GM19467 (cell line): ENCODE data around the gene DLX6.
"Not testable (repeated sequence)": the region's sequence is repeated elsewhere in the genome, so short reads cannot be mapped to it uniquely, and the experiment has no call there.

Source experiments
- ATAC-seq: cut with Tn5 transposase; IDR thresholded peaks from one replicate; pipeline ENCODE4 v1.9.1; 2021; ENCODE audit warnings: mild to moderate bottlenecking, moderate library complexity; ENCODE audit not compliant: unreplicated experiment

DLX6 gene

DNA sequence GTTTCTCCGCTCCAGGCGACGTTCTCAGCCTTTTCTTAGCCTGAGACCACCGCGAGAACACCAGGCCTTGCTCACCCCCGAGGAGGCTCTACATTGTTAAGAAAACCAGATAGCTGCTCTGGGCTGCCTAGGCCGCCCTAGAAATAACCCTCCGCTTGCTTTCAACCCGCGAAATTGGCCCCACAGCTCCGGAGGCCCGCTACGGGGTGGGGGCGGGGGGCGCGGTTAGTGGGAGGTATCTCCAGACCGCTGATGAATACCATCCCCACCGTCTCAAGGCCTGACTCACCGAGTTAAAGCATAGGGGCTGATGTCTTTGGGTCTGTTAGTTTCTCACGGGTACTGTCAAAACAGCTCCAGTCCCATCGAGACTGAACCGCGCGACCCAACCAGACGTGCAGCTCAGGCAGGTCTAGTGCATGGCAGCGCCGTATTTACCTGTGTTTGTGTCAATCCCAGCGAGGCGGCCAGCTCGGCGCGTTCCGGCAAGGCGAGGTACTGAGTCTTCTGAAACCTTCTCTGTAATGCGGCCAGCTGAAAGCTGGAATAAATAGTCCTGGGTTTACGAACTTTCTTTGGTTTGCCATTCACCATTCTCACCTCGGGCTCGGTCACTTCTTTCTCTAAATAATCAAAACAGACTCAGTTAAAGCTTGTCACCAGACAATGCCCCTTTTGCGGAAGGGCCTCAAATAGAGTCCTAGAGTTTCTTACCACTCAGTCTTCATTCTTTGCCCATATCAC lies 16.6 kb downstream of the DLX6 start:
- no peak for ATAC-seq

DNA sequence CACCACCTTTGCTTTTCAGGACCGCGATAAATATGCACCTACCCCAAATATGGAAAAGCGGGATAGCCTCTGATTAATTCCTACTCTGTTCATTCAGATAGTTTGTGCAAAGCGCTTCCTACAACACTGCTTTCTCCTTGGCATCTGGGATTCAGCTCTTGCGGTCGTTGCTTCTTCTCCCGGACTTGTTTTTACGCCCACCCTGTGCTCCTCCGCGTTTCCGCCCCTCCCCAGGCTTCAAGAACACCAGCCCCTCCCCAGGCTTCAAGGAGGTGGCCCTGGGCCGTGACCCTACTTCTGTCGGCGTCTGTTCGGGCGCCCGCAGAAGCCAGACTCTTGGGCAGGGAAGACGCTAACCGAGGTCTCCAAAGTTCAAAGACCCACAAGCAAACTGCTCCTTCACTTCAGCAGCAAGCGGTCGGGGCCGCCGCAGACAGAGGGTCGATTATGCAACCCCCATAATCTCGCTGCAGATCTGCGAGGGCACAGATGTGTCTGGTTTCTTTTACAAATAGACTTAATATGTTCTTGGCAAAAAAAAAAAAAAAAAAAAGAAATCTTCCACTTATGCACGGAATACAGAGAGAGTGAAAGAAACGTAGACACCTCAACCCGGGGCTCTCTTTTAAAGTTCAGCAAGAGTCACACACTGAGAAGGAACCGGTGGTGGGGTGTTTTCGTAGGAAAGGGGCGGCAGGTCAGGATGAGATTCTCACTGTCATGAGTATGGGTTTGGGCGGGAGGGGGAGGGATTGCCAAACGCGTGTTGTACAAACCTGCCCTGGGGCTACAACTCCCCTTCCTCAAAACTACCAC lies 17.3 kb downstream of the DLX6 start:
- ATAC-seq = no peak

DNA sequence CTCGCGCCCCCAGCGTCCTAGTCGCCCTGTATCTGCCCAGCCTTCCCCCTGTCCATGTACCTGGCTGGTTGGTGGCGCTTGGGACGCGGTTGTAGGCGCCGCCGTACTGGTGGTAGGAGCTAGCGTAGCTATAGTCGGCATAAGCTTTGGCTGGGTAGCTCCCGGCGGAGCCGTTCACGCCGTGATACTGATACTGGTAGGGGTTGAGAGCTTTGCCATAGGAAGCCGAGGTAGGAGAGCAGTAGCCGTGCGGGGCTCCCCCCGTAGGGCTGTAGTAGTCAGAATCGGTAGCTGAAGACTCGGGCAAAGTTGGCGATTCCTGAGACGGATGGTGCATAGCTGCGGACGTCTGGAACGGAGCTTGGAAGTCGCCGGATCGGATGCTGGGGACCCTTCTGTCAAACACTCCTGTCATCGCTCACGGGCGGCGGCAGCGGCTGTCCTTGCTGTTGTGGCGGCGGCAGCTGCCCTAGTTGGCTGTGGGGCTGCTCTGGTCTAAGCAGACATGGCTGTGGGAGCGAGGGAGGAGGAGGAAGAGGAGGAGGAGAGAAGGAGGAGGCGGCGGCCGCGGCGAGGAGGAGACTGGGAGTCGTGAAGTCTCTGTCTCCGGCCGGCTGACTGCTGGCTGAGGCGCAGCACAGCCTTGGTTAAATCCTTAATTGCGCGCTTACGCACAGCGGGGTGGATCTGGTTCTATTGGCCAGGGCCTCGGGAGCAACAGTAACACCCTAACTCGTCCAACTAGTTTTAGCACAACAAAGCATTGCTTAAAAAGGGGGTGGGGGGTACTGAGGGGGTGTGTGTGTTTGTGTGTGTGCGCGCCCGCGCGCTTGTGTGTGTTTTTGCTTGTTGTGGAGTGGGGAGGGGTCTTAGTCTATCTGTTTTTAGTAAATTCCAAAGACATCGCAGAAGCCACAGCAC lies 19.1 kb downstream of the DLX6 start, which contains the start of gene DLX5:
TSS of gene DLX5 (minus strand) at position 623 of the 921 bp plus-strand sequence. CDS start at position 415, 208 bp downstream.
- no peak for ATAC-seq

DNA sequence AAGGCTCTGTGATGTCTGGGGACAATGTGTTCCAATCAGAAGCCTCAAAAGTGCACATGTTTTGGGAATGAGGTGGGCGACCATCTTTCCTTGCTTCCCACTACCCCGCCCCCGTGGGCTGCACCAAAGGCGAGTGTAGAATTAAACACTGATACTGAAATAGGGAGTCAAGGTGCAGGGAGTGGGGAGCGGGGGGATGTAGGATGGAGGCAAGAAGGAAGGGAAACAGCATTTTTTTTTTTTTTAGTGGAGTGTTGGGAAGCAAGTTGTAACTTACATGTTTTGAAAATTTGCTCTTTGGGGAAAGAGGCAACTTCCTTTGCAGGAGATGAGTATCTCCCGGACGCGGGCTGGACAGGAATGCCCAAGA lies 19.8 kb downstream of the DLX6 start:
- ATAC-seq = no peak

DNA sequence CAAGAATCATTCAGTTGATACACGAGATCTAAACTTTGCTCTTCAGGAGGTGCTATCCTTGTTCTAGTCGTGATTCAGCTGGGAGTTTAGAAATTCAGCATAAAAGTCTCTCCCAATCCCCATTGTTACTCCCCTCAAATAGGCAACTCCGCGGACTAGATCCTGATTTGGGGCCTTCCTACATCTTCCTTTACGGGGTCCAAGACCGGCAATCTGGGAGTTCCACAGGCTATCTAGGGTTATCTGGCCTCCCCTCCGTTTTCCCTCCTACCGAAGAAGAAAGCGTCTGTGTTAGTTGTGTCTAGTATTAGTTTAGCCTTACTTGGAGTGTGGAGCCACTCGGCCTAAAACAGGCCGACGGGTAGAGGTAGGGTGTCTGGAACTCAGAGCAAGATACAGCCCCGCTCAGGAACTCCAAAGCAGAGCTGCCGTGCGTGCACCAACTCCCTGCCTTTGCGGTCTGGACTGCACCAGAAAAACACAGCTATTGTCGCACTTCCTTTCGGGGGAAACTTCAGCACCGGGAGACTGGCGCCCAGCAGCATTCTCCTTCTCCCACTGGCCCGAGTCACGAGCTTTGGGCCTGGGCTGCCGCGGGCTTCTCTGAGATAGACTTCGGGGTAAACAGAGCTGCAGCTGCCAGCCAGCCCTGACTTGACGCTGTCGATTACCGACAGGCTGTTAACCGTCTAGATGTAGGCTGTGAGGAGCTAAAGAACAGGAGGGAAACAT lies 20.8 kb downstream of the DLX6 start:
- no peak for ATAC-seq

DNA sequence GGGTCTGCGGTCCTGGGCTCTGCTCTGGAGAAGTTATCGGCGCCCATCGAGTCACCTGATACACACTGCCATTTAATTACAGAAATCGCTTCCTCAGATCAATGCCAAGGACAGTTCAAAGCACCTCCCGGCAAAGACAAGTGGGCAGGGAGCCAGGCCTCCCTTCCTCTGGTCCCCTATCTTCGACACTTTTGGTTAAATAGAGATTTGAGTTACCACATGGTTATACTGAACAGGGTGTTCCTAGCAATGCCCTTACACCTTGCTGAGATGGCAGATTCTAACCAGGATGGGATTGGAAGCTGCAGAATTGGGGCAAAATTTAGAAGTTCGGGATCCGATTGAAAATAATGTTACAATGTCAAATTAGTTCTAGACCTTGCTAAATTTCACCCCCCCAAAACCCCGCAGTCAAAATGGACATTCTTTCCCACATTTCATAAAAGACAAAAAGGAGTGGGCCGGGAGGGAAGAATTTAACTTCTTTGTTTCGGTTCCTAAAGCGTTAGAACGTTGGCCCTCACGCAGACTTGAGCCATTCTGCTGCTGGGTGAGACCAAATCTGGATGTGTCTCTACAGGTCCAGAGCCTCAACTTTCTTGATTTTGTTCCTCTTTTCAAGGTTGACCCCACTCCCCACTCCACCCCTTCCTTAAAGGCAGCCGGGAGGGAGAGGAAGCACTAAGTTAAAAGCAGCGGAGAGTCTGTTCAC lies 21.5 kb downstream of the DLX6 start:
- no peak for ATAC-seq

DNA sequence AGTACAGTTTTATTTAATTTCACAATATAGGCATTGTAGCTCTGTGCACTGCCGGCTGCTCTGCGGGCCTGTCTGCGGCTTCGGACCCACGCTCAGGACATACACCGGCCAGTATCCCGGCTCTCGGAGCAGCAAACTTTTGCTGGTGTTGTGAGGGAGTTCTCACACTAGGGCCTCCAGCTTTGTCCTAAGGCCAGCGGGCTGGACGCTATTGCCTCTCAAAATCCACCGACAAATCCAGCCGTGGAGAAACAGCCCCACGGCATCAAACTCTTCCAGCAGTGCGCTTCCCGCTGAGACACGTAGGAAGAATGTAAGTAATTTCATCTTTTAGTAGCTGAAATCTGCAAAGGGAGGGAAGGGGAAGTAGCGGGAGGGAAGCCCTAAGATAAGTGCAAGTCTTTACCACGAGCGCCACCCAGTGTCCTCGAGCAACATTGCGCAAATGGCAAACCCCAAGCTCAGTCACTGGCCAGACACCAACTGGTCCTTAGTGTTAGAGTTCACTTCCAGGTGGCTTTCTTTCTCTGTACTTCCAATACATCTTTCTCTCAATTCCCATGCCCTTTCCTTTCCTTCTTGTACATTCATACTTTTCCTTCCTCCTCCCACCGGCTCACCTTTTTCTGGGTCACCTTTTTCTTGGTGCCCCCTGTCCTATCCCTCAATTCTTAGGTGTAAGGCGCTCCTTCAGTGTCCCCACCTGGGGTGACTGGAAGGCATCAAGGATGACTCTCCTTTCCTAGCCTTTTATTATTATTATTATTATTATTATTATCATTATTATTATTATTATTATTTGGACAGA lies 22.3 kb downstream of the DLX6 start:
- peak; percentile 92 for ATAC-seq

DNA sequence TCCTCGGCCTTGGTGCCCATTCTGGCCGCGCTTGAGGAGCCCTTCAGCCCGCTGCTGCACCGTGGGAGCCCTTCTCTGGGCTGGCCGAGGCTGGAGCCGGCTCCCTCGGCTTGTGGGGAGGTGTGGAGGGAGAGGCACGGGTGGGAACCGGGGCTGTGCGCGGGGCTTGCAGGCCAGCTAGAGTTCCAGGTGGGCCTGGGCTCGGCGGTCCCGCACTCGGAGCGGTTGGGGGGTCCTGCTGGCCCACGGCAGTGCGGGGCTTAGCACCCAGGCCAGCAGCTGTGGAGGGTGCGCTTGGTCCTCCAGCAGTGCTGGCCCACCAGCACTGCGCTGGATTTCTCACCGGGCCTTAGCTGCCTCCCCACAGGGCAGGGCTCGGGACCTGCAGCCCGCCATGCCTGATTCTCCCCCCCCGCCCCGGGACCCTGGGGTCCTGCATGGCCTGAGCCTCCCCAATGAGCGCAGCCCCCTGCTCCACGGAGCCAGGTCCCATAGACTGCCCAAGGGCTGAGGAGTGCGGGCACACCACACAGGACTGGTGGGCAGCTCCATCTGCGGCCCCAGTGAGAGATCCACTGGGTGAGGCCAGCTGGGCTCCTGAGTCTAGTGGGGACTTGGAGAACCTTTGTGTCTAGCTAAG lies 29.0 kb downstream of the DLX6 start:
- not testable (repeated sequence) for ATAC-seq

DNA sequence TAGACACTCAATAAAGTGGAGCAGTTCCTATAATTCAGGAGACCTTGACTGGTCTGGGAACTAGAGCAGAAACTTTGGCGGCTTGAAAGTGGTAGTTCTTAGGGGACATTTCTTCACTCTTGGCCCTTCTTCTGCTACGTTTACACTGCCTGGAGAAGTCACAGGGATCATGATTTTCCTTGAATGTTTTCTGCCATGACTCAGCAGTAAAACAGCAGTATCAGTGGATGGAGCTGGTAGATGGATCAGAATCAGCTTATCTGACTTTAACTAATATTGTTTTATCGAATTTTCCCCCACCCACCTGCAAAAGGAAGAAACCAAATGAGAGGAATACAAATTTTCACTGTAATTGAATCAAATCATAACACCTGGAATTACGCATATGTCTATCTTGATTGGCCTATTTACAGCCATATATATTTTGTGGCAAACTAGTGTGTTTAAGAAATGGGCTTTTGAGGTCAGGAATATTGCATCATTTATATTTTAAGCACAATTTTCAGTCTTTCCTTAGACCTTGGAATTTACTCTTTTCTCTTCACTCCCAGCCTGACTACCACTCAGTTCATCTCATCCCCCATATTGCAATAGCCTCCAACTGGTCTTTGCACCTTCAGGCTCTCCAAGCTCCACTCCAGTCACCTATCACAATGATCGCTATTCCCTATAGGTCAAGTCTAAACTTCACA lies 34.2 kb downstream of the DLX6 start:
- ATAC-seq = no peak

DNA sequence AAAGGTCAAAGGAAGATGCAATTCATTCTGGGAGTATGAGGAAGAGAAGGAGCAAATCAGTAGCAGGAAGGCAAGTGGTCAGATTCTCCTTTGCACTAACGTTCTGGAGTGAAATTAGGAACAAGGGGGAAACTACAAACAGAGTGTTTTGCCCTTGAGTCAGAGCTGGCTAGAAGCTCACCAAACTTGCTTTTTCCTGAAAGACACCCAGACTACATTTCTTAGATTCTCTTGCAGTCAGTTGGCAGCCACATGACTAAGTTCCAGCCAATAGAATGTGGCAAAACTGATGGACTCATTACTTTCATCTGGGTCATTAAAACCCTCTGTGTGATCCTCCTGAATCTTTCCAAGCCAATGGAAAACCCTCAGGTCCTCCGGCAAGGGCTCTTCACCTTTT lies 37.9 kb downstream of the DLX6 start:
- no peak for ATAC-seq
